Keratinocyte (primary cell): ENCODE data around the gene ECE1. TPM values are rescaled to one million over a fixed set of nuclear protein-coding genes. Genes with fewer than 3 reads are reported as not detected.

ENCODE experiments used
- DNase-seq: peaks from one replicate; pipeline ENCODE4 v3.0.0-alpha.2; 2011; ENCODE audit warnings: low read depth, missing footprints, low spot score
- FAIRE-seq: peaks from 2 replicates; lab custom pipeline; 2011; peaks lifted over from hg19 to GRCh38; lab: Jason Lieb, UNC
- H2AFZ ChIP-seq: 2 replicates; pipeline ENCODE4 v1.6.0; 2012; ENCODE audit warnings: low read length, control low read depth, inconsistent platforms; ENCODE audit not compliant: control insufficient read depth
- H3K27ac ChIP-seq: 2 replicates; pipeline ENCODE4 v1.5.1; 2011; ENCODE audit warnings: low read length; ENCODE audit not compliant: control insufficient read depth, insufficient read depth
- H3K27me3 ChIP-seq: 3 replicates; pipeline ENCODE4 v1.6.0; 2011; ENCODE audit warnings: low read length; ENCODE audit not compliant: control insufficient read depth, insufficient read depth; ENCODE audit errors: extremely low read depth
- H3K36me3 ChIP-seq, 2 experiments: 2 replicates in 1 of 2; 3 replicates in 1 of 2; pipeline ENCODE4 v1.5.1; 2011; ENCODE audit warnings: low read length in 2 of 2, mild to moderate bottlenecking in 1 of 2; ENCODE audit not compliant: control insufficient read depth in 2 of 2, insufficient read depth in 2 of 2; ENCODE audit errors: extremely low read depth in 1 of 2
- H3K4me1 ChIP-seq: 3 replicates; pipeline ENCODE4 v1.5.1; 2011; ENCODE audit warnings: low read length; ENCODE audit not compliant: control insufficient read depth, insufficient read depth; ENCODE audit errors: extremely low read depth
- H3K4me2 ChIP-seq: 3 replicates; pipeline ENCODE4 v1.6.0; 2011; ENCODE audit warnings: low read depth, low read length; ENCODE audit not compliant: control insufficient read depth, insufficient read depth; ENCODE audit errors: extremely low read depth
- H3K4me3 ChIP-seq, 3 experiments: fragments of 200-600 bp in 1 of 3; sonication (generic) in 1 of 3; 2 replicates in 2 of 3; 3 replicates in 1 of 3; pipeline ENCODE4 v1.5.1; 2011 to 2016; ENCODE audit warnings: low read length in 3 of 3, mild to moderate bottlenecking in 3 of 3, control low read depth in 2 of 3, inconsistent platforms in 1 of 3, low read depth in 1 of 3, mixed read lengths in 1 of 3, mixed run types in 1 of 3, moderate library complexity in 1 of 3; ENCODE audit not compliant: control insufficient read depth in 2 of 3, insufficient read depth in 2 of 3; ENCODE audit errors: extremely low read depth in 1 of 3
- H3K79me2 ChIP-seq: 2 replicates; pipeline ENCODE4 v1.6.0; 2012; ENCODE audit warnings: low read length; ENCODE audit not compliant: control insufficient read depth, insufficient read depth
- H3K9ac ChIP-seq: 3 replicates; pipeline ENCODE4 v1.6.0; 2011; ENCODE audit warnings: low read length; ENCODE audit not compliant: control insufficient read depth, insufficient read depth; ENCODE audit errors: extremely low read depth
- H3K9me1 ChIP-seq: 3 replicates; pipeline ENCODE4 v1.6.0; 2011; ENCODE audit warnings: low read length; ENCODE audit not compliant: control insufficient read depth, insufficient read depth; ENCODE audit errors: extremely low read depth
- H3K9me3 ChIP-seq: 2 replicates; pipeline ENCODE4 v1.5.1; 2012; ENCODE audit warnings: low read depth, low read length; ENCODE audit not compliant: control insufficient read depth
- H4K20me1 ChIP-seq: 3 replicates; pipeline ENCODE4 v1.6.0; 2011; ENCODE audit warnings: low read length; ENCODE audit not compliant: control insufficient read depth, insufficient read depth; ENCODE audit errors: extremely low read depth
- EZH2 ChIP-seq: IDR thresholded peaks from one replicate; pipeline ENCODE4 v1.6.1; 2012; ENCODE audit warnings: inconsistent platforms, mild to moderate bottlenecking, low read length, moderate library complexity
- dilution Hi-C: fragments of 300-500 bp; cut with MboI; formaldehyde crosslinking; loops from one replicate; pipeline ENCODE4 v1.7.0; 2020; ENCODE audit warnings: low sequenced_read_pairs; ENCODE audit not compliant: extremely low pct_ligation_motif_present
- polyA plus RNA-seq, 5 experiments: library from polyadenylated mRNA; depleted of rRNA in 3 of 5; stranded (reverse) in 3 of 5; stranded (forward) in 1 of 5; unstranded in 1 of 5; fragments of >200 nt; gene quantifications; 1 replicate in 1 of 5; 2 replicates in 3 of 5; 3 replicates in 1 of 5; pipeline versions ENCODE4 v1.2.1 to v1.2.3, GENCODE V29; 2011 to 2012; ENCODE audit warnings: missing spikeins in 2 of 5, low read depth in 1 of 5, low replicate concordance in 1 of 5
- TF ChIP-seq, protein P1 (sequence below), 3 experiments: IDR thresholded peaks in 1 of 3; conservative IDR thresholded peaks in 1 of 3; optimal IDR thresholded peaks in 1 of 3; 2 replicates in 2 of 3; 3 replicates in 1 of 3; pipeline versions ENCODE3 to v1.5.1; 2011; ENCODE audit warnings: low read length in 3 of 3, mild to moderate bottlenecking in 3 of 3, moderate library complexity in 2 of 3, control low read depth in 1 of 3, inconsistent platforms in 1 of 3; ENCODE audit not compliant: insufficient read depth in 2 of 3; ENCODE audit errors: extremely low read depth in 1 of 3

Gene ECE1
- polyA plus RNA-seq, 1 donor (not counting 4 experiments of a cell fraction or from before 2014, with no cell fraction given) = 59.1 TPM

DNA sequence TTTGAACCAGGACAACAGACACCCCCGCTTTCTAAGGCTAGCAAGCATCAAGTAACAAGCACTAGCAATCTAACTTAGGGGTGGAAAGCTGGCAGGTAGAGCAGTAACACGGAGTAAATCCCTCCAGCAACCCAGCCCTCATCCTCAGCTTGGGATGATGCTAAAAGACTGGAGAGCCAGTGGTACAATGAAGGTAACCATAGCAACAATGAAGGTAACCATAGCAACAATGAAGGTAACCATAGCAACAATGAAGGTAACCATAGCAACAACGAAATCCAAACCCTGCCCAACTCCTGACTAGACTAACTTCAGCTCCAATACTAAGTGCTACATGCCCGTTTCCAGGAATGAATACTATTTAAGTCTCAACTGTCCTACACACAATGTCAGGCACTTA is 91.3 kb downstream of the ECE1 start:
- Histone ChIP-seq H3K4me1 (peaks cover 10% of the 10 kb centered on the region), H3K27ac (no peak overlapping the region), H3K79me2 (no peaks in the 10 kb centered on the region), H3K4me3 (no peak overlapping the region), H3K9me3 (no peaks in the 10 kb centered on the region), H3K9ac (no peak overlapping the region), H3K27me3 (no peaks in the 10 kb centered on the region), H3K9me1 (no peaks in the 10 kb centered on the region), H2AFZ (no peak overlapping the region), H4K20me1 (no peaks in the 10 kb centered on the region), H3K36me3 (no peaks in the 10 kb centered on the region), H3K4me2 (no peak overlapping the region)
- no peak for FAIRE-seq
- TF ChIP-seq EZH2 = no peak
- TF ChIP-seq, protein P1, sequence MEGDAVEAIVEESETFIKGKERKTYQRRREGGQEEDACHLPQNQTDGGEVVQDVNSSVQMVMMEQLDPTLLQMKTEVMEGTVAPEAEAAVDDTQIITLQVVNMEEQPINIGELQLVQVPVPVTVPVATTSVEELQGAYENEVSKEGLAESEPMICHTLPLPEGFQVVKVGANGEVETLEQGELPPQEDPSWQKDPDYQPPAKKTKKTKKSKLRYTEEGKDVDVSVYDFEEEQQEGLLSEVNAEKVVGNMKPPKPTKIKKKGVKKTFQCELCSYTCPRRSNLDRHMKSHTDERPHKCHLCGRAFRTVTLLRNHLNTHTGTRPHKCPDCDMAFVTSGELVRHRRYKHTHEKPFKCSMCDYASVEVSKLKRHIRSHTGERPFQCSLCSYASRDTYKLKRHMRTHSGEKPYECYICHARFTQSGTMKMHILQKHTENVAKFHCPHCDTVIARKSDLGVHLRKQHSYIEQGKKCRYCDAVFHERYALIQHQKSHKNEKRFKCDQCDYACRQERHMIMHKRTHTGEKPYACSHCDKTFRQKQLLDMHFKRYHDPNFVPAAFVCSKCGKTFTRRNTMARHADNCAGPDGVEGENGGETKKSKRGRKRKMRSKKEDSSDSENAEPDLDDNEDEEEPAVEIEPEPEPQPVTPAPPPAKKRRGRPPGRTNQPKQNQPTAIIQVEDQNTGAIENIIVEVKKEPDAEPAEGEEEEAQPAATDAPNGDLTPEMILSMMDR (optimal IDR thresholded peaks at IDR 0.05 in 1 of 3, IDR thresholded peaks at IDR 0.05 in 1 of 3, conservative IDR thresholded peaks at IDR 0.05 in 1 of 3; ENCODE audit: extremely low read depth in 1 of 3, insufficient read depth in 2 of 3, low read length in 3 of 3) = no peak
- DNase-seq = no peak
- dilution Hi-C loops = no loop called here

- no peaks in the 10 kb centered on the region for H3K9me3 ChIP-seq
- no peaks in the 10 kb centered on the region for H3K36me3 ChIP-seq
- dilution Hi-C loops = no loop called here
- H3K9me1 ChIP-seq = no peaks in the 10 kb centered on the region
- no peak overlapping the region for H3K9ac ChIP-seq
- no peaks in the 10 kb centered on the region for H4K20me1 ChIP-seq
- FAIRE-seq (no peak), DNase-seq (no peak)
- H3K4me2 ChIP-seq = no peak overlapping the region
- TF ChIP-seq, protein P1 (optimal IDR thresholded peaks at IDR 0.05 in 1 of 3, IDR thresholded peaks at IDR 0.05 in 1 of 3, conservative IDR thresholded peaks at IDR 0.05 in 1 of 3; ENCODE audit: extremely low read depth in 1 of 3, insufficient read depth in 2 of 3, low read length in 3 of 3) = no peak
- TF ChIP-seq EZH2 = no peak
- no peaks in the 10 kb centered on the region for H3K27me3 ChIP-seq
- H2AFZ ChIP-seq = no peak overlapping the region
- H3K4me1 ChIP-seq = peaks cover 17% of the 10 kb centered on the region
- H3K27ac ChIP-seq = no peak overlapping the region
- no peak overlapping the region for H3K4me3 ChIP-seq
- H3K79me2 ChIP-seq = no peaks in the 10 kb centered on the region
Observed at GRCh38 chr1:21192871-21193270, 97.4 kb downstream of the ECE1 start.
